Muscle layer of duodenum (tissue), 2 donors: ENCODE data around the gene RIMS1.

Experiments
- H3K27ac ChIP-seq: one replicate; pipeline ENCODE4 v1.7.0; 2013; ENCODE audit warnings: mild to moderate bottlenecking, low read length
- H3K27me3 ChIP-seq: one replicate; pipeline ENCODE4 v1.7.0; 2013; ENCODE audit warnings: low read depth, mild to moderate bottlenecking, control low read depth, low read length
- H3K36me3 ChIP-seq, 2 donors: one replicate each; pipeline ENCODE4 v1.7.0; 2013; ENCODE audit warnings: low read length in 2 of 2, control low read depth in 1 of 2, mild to moderate bottlenecking in 1 of 2; ENCODE audit not compliant: insufficient read depth in 2 of 2, control insufficient read depth in 1 of 2
- H3K4me1 ChIP-seq, 2 donors: one replicate each; pipeline ENCODE4 v1.7.0; 2013; ENCODE audit warnings: low read length in 2 of 2, mild to moderate bottlenecking in 2 of 2, control low read depth in 1 of 2, moderate library complexity in 1 of 2; ENCODE audit not compliant: insufficient read depth in 2 of 2, control insufficient read depth in 1 of 2
- H3K4me3 ChIP-seq, 2 donors: one replicate each; pipeline ENCODE4 v1.7.0; 2013; ENCODE audit warnings: low read length in 2 of 2, low read depth in 1 of 2, mild to moderate bottlenecking in 1 of 2
- H3K9me3 ChIP-seq, 2 donors: one replicate each; pipeline ENCODE4 v1.7.0; 2013; ENCODE audit warnings: low read length in 2 of 2, control low read depth in 1 of 2, mild to moderate bottlenecking in 1 of 2; ENCODE audit not compliant: control insufficient read depth in 1 of 2
- donor health status: healthy.

Gene RIMS1

GRCh38 chr6:72418495-72418894 is 532.1 kb downstream of the RIMS1 start:
- no peaks in the 10 kb centered on the region for H3K27me3 ChIP-seq
- no peaks in the 10 kb centered on the region for H3K4me1 ChIP-seq
- H3K9me3 ChIP-seq, result no peaks in the 10 kb centered on the region
- H3K36me3 ChIP-seq, result no peaks in the 10 kb centered on the region
- H3K27ac ChIP-seq, result no peak overlapping the region
- no peak overlapping the region for H3K4me3 ChIP-seq

- Histone ChIP-seq H3K27me3 (no peaks in the 10 kb centered on the region), H3K27ac (no peak overlapping the region), H3K4me3 (no peak overlapping the region), H3K4me1 (no peaks in the 10 kb centered on the region), H3K36me3 (no peaks in the 10 kb centered on the region), H3K9me3 (no peaks in the 10 kb centered on the region)
These were observed 533.6 kb downstream of the RIMS1 start for GRCh38 chr6:72419966-72420365.

- no peak overlapping the region for H3K4me3 ChIP-seq
- H3K36me3 ChIP-seq, result no peaks in the 10 kb centered on the region
- H3K27ac ChIP-seq, result no peak overlapping the region
- H3K9me3 ChIP-seq, result no peaks in the 10 kb centered on the region
- H3K27me3 ChIP-seq, result no peaks in the 10 kb centered on the region
- H3K4me1 ChIP-seq, result no peaks in the 10 kb centered on the region
These were observed 534.1 kb downstream of the RIMS1 start for GRCh38 chr6:72420409-72420808.

- Histone ChIP-seq H3K27ac (no peak overlapping the region), H3K4me3 (no peak overlapping the region), H3K9me3 (no peaks in the 10 kb centered on the region), H3K27me3 (no peaks in the 10 kb centered on the region), H3K36me3 (no peaks in the 10 kb centered on the region), H3K4me1 (no peaks in the 10 kb centered on the region)
These were observed 535.0 kb downstream of the RIMS1 start for GRCh38 chr6:72421387-72421786.

GRCh38 chr6:72422171-72422570 is 535.8 kb downstream of the RIMS1 start:
- Histone ChIP-seq H3K4me1 (no peaks in the 10 kb centered on the region), H3K9me3 (no peaks in the 10 kb centered on the region), H3K4me3 (no peak overlapping the region), H3K36me3 (no peaks in the 10 kb centered on the region), H3K27ac (no peak overlapping the region), H3K27me3 (no peaks in the 10 kb centered on the region)

- no peaks in the 10 kb centered on the region for H3K36me3 ChIP-seq
- H3K4me3 ChIP-seq, result no peak overlapping the region
- no peaks in the 10 kb centered on the region for H3K27me3 ChIP-seq
- H3K27ac ChIP-seq, result no peak overlapping the region
- no peaks in the 10 kb centered on the region for H3K9me3 ChIP-seq
- no peaks in the 10 kb centered on the region for H3K4me1 ChIP-seq
These were observed 538.1 kb downstream of the RIMS1 start for GRCh38 chr6:72424476-72424875.

- Histone ChIP-seq H3K4me1 (no peaks in the 10 kb centered on the region), H3K36me3 (no peaks in the 10 kb centered on the region), H3K9me3 (no peaks in the 10 kb centered on the region), H3K27ac (no peak overlapping the region), H3K27me3 (no peaks in the 10 kb centered on the region), H3K4me3 (no peak overlapping the region)
These were observed 538.8 kb downstream of the RIMS1 start for GRCh38 chr6:72425003-72425681.

GRCh38 chr6:72440611-72441010 is 554.3 kb downstream of the RIMS1 start:
- H3K27me3 ChIP-seq, result no peaks in the 10 kb centered on the region
- no peak overlapping the region for H3K4me3 ChIP-seq

GRCh38 chr6:72446430-72446829 is 560.1 kb downstream of the RIMS1 start:
- no peaks in the 10 kb centered on the region for H3K4me1 ChIP-seq
- no peaks in the 10 kb centered on the region for H3K9me3 ChIP-seq
- no peak overlapping the region for H3K27ac ChIP-seq
- no peaks in the 10 kb centered on the region for H3K27me3 ChIP-seq
- no peaks in the 10 kb centered on the region for H3K36me3 ChIP-seq
- H3K4me3 ChIP-seq, result no peak overlapping the region

More at GRCh38 chr6:72440611-72441010, 554.3 kb downstream of the RIMS1 start:
- H3K9me3 ChIP-seq, result no peaks in the 10 kb centered on the region
- no peaks in the 10 kb centered on the region for H3K4me1 ChIP-seq
- H3K27ac ChIP-seq, result no peak overlapping the region
- no peaks in the 10 kb centered on the region for H3K36me3 ChIP-seq
